GM13977 (cell line): ENCODE data around the gene FNDC1.

ENCODE experiments used
- DNase-seq: peaks from one replicate; pipeline ENCODE4 v3.0.0; 2012; ENCODE audit warnings: low spot score
- in situ Hi-C: fragments of 300-500 bp; cut with MboI; formaldehyde crosslinking; loops from one replicate; pipeline ENCODE4 v1.12.0; 2022; ENCODE audit warnings: low sequenced_read_pairs, low pct_unique_long_range_greater_than_20kb, mixed read lengths, inconsistent platforms; ENCODE audit not compliant: unreplicated experiment
- TF ChIP-seq, protein P1 (sequence below): IDR thresholded peaks from 2 replicates; pipeline ENCODE4 v1.5.1; 2012; ENCODE audit warnings: mild to moderate bottlenecking, control low read depth; ENCODE audit not compliant: insufficient read depth; ENCODE audit errors: extremely low read depth, missing control alignments

The FNDC1 gene

DNA sequence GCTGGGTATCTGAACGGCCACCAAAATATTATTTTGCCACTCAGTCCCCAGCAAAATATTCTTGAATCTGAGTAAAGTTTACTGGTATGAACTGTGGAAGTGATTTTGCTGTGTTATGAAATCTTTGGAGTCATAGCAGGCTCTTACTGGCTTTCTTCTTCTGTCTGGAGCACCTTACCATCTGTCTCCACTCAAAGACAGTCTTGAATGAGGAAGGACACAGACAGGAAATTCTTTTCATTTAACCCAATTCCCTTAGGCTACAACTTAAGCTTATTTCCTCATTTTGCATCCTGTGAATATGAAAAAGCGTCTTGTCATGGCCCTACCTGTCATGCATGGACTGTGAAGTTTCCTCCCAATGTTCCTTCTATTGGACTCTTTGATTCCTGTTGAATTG lies 24.7 kb downstream of the FNDC1 start:
- no peak for DNase-seq
- TF ChIP-seq, protein P1, sequence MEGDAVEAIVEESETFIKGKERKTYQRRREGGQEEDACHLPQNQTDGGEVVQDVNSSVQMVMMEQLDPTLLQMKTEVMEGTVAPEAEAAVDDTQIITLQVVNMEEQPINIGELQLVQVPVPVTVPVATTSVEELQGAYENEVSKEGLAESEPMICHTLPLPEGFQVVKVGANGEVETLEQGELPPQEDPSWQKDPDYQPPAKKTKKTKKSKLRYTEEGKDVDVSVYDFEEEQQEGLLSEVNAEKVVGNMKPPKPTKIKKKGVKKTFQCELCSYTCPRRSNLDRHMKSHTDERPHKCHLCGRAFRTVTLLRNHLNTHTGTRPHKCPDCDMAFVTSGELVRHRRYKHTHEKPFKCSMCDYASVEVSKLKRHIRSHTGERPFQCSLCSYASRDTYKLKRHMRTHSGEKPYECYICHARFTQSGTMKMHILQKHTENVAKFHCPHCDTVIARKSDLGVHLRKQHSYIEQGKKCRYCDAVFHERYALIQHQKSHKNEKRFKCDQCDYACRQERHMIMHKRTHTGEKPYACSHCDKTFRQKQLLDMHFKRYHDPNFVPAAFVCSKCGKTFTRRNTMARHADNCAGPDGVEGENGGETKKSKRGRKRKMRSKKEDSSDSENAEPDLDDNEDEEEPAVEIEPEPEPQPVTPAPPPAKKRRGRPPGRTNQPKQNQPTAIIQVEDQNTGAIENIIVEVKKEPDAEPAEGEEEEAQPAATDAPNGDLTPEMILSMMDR, result no peak
- in situ Hi-C loops, result loop anchor here (25.0 kb wide), 1 partner anchor 418 kb away; no protein-coding TSS in a partner anchor

- in situ Hi-C loops, result loop anchor here (25.0 kb wide), 1 partner anchor 418 kb away; no protein-coding TSS in a partner anchor
- TF ChIP-seq, protein P1, result no peak
- no peak for DNase-seq
Measured at GRCh38 chr6:159194421-159194820, 25.2 kb downstream of the FNDC1 start.

- no peak for DNase-seq
- TF ChIP-seq, protein P1, result no peak
- in situ Hi-C loops, result loop anchor here (25.0 kb wide), 1 partner anchor 416 kb away; no protein-coding TSS in a partner anchor
Measured at GRCh38 chr6:159196430-159196975, 27.3 kb downstream of the FNDC1 start.

GRCh38 chr6:159197251-159197650 lies 28.1 kb downstream of the FNDC1 start:
- no peak for DNase-seq
- TF ChIP-seq, protein P1, result no peak
- in situ Hi-C loops, result loop anchor here (25.0 kb wide), 1 partner anchor 415 kb away; no protein-coding TSS in a partner anchor

DNA sequence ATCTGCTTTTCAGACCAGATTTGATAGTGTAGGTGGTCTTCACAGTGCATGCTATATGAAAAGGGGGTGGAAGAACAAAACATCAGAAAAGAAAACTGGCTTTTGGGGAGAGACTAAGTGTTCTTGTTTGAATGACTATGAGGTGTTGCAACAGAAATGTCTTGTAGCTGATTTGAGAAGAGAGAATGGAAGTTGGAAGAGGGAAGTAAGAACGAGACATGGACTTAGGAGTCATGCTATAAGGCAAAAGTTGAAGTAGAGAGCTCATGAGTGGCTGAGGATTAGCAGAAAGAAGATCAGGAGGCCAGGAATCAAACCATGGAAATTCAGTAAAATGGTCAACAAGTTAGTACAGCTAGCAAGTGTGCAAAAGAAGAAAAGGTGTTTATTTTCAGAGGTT lies 32.1 kb downstream of the FNDC1 start:
- TF ChIP-seq, protein P1, result no peak
- in situ Hi-C loops, result no loop called here
- DNase-seq, result no peak

- no peak for DNase-seq
- in situ Hi-C loops, result no loop called here
- TF ChIP-seq, protein P1, result no peak
Measured at GRCh38 chr6:159203304-159204005, 34.3 kb downstream of the FNDC1 start.
